ENCODE data around the gene DNAAF3.
"Not testable (repeated sequence)": the region's sequence is repeated elsewhere in the genome, so short reads cannot be mapped to it uniquely, and the experiment has no call there.

Gene DNAAF3

GRCh38 chr19:55208880-55209692 lies 42.7 kb upstream of the DNAAF3 start, which contains the start of gene PTPRH:
TSS of gene PTPRH (minus strand) at chr19:55209501. CDS start at chr19:55209433, 68 bp downstream.
- no peaks in the 10 kb centered on the region for H3K9me3 ChIP-seq (ENCODE audit: control insufficient read depth, low read length)
- H3K4me3 ChIP-seq (ENCODE audit: low read depth, low read length): no peak within 1 kb of the TSS
- no peaks in the 10 kb centered on the region for H3K79me2 ChIP-seq
- H3K4me2 ChIP-seq (ENCODE audit: low read length): no peak within 1 kb of the TSS
- peaks cover 2% of the 10 kb centered on the region for H3K27me3 ChIP-seq (ENCODE audit: control insufficient read depth, insufficient read depth, low read length)
- H3K9ac ChIP-seq: no peak within 1 kb of the TSS
- peaks cover 8% of the 10 kb centered on the region for H3K4me1 ChIP-seq
- TF ChIP-seq CTCF (IDR thresholded peaks at IDR 0.05): no peak
- no peaks in the 10 kb centered on the region for H3K36me3 ChIP-seq (ENCODE audit: control insufficient read depth, insufficient read depth, low read length)
- no peak within 1 kb of the TSS for H3K27ac ChIP-seq
- H2AFZ ChIP-seq: no peak within 1 kb of the TSS

- H3K9me3 ChIP-seq (ENCODE audit: control insufficient read depth, low read length): no peaks in the 10 kb centered on the region
- peaks cover 8% of the 10 kb centered on the region for H3K4me1 ChIP-seq
- H3K27me3 ChIP-seq (ENCODE audit: control insufficient read depth, insufficient read depth, low read length): no peaks in the 10 kb centered on the region
- no peak overlapping the region for H3K4me2 ChIP-seq (ENCODE audit: low read length)
- H3K4me3 ChIP-seq (ENCODE audit: low read depth, low read length): no peak overlapping the region
- peak overlapping the region; percentile 67 for H3K9ac ChIP-seq
- H3K79me2 ChIP-seq: no peaks in the 10 kb centered on the region
- H3K36me3 ChIP-seq (ENCODE audit: control insufficient read depth, insufficient read depth, low read length): no peaks in the 10 kb centered on the region
- peak overlapping the region; percentile 77 for H2AFZ ChIP-seq
- no peak overlapping the region for H3K27ac ChIP-seq
- no peak for TF ChIP-seq CTCF (IDR thresholded peaks at IDR 0.05)
Observed at GRCh38 chr19:55206664-55207500, 40.5 kb upstream of the DNAAF3 start.

GRCh38 chr19:55202199-55202598 lies 35.8 kb upstream of the DNAAF3 start:
- H3K9me3 ChIP-seq (ENCODE audit: control insufficient read depth, low read length); H3K27me3 ChIP-seq (ENCODE audit: control insufficient read depth, insufficient read depth, low read length); H2AFZ ChIP-seq; H3K36me3 ChIP-seq (ENCODE audit: control insufficient read depth, insufficient read depth, low read length); H3K27ac ChIP-seq; H3K79me2 ChIP-seq; H3K4me2 ChIP-seq (ENCODE audit: low read length); H3K4me1 ChIP-seq; H3K4me3 ChIP-seq (ENCODE audit: low read depth, low read length); H3K9ac ChIP-seq: not testable (repeated sequence)
- peak; percentile 10 for TF ChIP-seq CTCF (IDR thresholded peaks at IDR 0.05)

GRCh38 chr19:55199620-55200204 lies 33.3 kb upstream of the DNAAF3 start:
- no peak for TF ChIP-seq CTCF (IDR thresholded peaks at IDR 0.05)
- no peaks in the 10 kb centered on the region for H3K36me3 ChIP-seq (ENCODE audit: control insufficient read depth, insufficient read depth, low read length)
- no peak overlapping the region for H3K9ac ChIP-seq
- no peak overlapping the region for H2AFZ ChIP-seq
- H3K4me1 ChIP-seq: no peaks in the 10 kb centered on the region
- no peaks in the 10 kb centered on the region for H3K27me3 ChIP-seq (ENCODE audit: control insufficient read depth, insufficient read depth, low read length)
- H3K4me2 ChIP-seq (ENCODE audit: low read length): no peak overlapping the region
- no peaks in the 10 kb centered on the region for H3K79me2 ChIP-seq
- H3K9me3 ChIP-seq (ENCODE audit: control insufficient read depth, low read length): no peaks in the 10 kb centered on the region
- H3K27ac ChIP-seq: no peak overlapping the region
- H3K4me3 ChIP-seq (ENCODE audit: low read depth, low read length): no peak overlapping the region
